GM18508 (cell line): ENCODE measurements around the gene UBE4A.

Source experiments
- ATAC-seq: cut with Tn5 transposase; IDR thresholded peaks from one replicate; pipeline ENCODE4 v1.9.1; 2021; ENCODE audit warnings: moderate number of reproducible peaks; ENCODE audit not compliant: insufficient read depth, unreplicated experiment

UBE4A gene

GRCh38 chr11:118341815-118342489, 17.4 kb upstream of the UBE4A start:
- no peak for ATAC-seq

- ATAC-seq, result no peak
These were observed 16.8 kb upstream of the UBE4A start, which contains the start of gene CD3D for GRCh38 chr11:118342503-118343161. Gene CD3D, minus strand, starts transcription at chr11:118342705. Its CDS starts 98 bp downstream, at chr11:118342607.

- ATAC-seq, result no peak
These were observed 16.2 kb upstream of the UBE4A start for GRCh38 chr11:118343248-118343647.

GRCh38 chr11:118343981-118344515, 15.4 kb upstream of the UBE4A start, which contains the start of gene CD3G:
Gene CD3G, plus strand, starts transcription at chr11:118344344. Its CDS starts 80 bp downstream, at chr11:118344424.
- no peak for ATAC-seq

- ATAC-seq, result no peak
These were observed 9.9 kb upstream of the UBE4A start for GRCh38 chr11:118349475-118349874.

GRCh38 chr11:118353084-118353710, 6.2 kb upstream of the UBE4A start:
- no peak for ATAC-seq

- ATAC-seq, result no peak
These were observed 1.3 kb upstream of the UBE4A start for GRCh38 chr11:118358071-118358470.

- ATAC-seq, result no peak
These were observed 5.7 kb downstream of the UBE4A start for GRCh38 chr11:118364956-118365615.

- ATAC-seq, result no peak
These were observed 6.9 kb downstream of the UBE4A start for GRCh38 chr11:118366287-118366686.

GRCh38 chr11:118370774-118371173, 11.4 kb downstream of the UBE4A start:
- no peak for ATAC-seq

GRCh38 chr11:118373263-118373662, 13.9 kb downstream of the UBE4A start:
- no peak for ATAC-seq

- no peak for ATAC-seq
These were observed 14.5 kb downstream of the UBE4A start for GRCh38 chr11:118373871-118374270.

- no peak for ATAC-seq
These were observed 15.3 kb downstream of the UBE4A start for GRCh38 chr11:118374729-118375128.

- no peak for ATAC-seq
These were observed 16.6 kb downstream of the UBE4A start for GRCh38 chr11:118375978-118376377.

- ATAC-seq, result no peak
These were observed 20.1 kb downstream of the UBE4A start for GRCh38 chr11:118379497-118379896.

- no peak for ATAC-seq
These were observed 21.2 kb downstream of the UBE4A start for GRCh38 chr11:118380571-118380970.

GRCh38 chr11:118382954-118383353, 23.6 kb downstream of the UBE4A start:
- ATAC-seq, result no peak

- no peak for ATAC-seq
These were observed 24.3 kb downstream of the UBE4A start for GRCh38 chr11:118383657-118384056.

- no peak for ATAC-seq
These were observed 36.7 kb downstream of the UBE4A start for GRCh38 chr11:118396097-118396501.

- ATAC-seq, result no peak
These were observed 38.0 kb downstream of the UBE4A start for GRCh38 chr11:118397448-118397847.
